Measurements from ENCODE around the gene CSNK1A1L.

DNA sequence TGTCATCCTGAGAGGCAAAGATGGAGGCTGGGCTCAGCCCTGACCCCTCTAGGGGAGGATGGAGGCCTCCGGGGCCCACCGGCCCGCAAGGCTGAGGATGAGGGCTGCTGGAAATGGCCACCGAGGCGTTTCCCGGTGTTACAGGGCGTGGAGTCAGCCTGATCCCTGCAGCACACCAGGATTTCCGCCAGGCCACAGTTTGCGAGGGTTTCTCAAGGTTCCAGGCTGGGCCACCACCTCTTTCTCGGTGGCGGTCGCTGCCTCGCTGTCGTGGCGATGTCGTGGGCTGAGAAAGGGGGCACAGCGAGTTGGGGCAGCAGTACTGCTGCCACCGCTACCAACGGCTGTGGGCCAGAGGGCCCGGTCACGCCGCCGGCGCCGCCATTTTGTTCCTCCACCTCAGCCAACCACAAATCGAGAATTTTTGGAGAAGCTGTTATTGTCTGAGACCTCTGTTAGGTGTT lies at the start of gene CSNK1A1L:
- TF ChIP-seq, protein P1, sequence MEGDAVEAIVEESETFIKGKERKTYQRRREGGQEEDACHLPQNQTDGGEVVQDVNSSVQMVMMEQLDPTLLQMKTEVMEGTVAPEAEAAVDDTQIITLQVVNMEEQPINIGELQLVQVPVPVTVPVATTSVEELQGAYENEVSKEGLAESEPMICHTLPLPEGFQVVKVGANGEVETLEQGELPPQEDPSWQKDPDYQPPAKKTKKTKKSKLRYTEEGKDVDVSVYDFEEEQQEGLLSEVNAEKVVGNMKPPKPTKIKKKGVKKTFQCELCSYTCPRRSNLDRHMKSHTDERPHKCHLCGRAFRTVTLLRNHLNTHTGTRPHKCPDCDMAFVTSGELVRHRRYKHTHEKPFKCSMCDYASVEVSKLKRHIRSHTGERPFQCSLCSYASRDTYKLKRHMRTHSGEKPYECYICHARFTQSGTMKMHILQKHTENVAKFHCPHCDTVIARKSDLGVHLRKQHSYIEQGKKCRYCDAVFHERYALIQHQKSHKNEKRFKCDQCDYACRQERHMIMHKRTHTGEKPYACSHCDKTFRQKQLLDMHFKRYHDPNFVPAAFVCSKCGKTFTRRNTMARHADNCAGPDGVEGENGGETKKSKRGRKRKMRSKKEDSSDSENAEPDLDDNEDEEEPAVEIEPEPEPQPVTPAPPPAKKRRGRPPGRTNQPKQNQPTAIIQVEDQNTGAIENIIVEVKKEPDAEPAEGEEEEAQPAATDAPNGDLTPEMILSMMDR (IDR thresholded peaks at IDR 0.05): no peak
- no peak for TF ChIP-seq ZFX (IDR thresholded peaks at IDR 0.05; ENCODE audit: borderline replicate concordance)
